Activated CD4-positive, alpha-beta T cell treated with anti-CD3 and anti-CD28 coated beads, Interleukin-2, Interleukin-4, amounts not matched to agents 100 ng/mL and 50 ng/mL, durations not matched to agents 16 hours and 8 hours (primary cell): ENCODE results near the gene ADARB1.
A peak's percentile ranks its signal among the peaks of the same experiment; 100 is the strongest.
"Not testable (repeated sequence)": the region's sequence is repeated elsewhere in the genome, so short reads cannot be mapped to it uniquely, and the experiment has no call there.

ENCODE experiments used
- DNase-seq: peaks from one replicate; pipeline ENCODE4 v3.0.0-alpha.2; 2020; ENCODE audit warnings: low spot score

Gene ADARB1

GRCh38 chr21:45136500-45136899, 62.1 kb downstream of the ADARB1 start:
- DNase-seq, result no peak

- peak; percentile 65 for DNase-seq
These were observed 62.7 kb downstream of the ADARB1 start for GRCh38 chr21:45136927-45137611.

GRCh38 chr21:45137612-45137937, 63.2 kb downstream of the ADARB1 start:
- no peak for DNase-seq

GRCh38 chr21:45138199-45139002, 64.0 kb downstream of the ADARB1 start:
- peak; percentile 67 for DNase-seq

- not testable (repeated sequence) for DNase-seq
These were observed 64.6 kb downstream of the ADARB1 start for GRCh38 chr21:45139003-45139360.

GRCh38 chr21:45139473-45139872, 65.1 kb downstream of the ADARB1 start:
- DNase-seq, result no peak

- peak; percentile 63 for DNase-seq
These were observed 66.1 kb downstream of the ADARB1 start for GRCh38 chr21:45140346-45140940.

GRCh38 chr21:45140944-45141343, 66.6 kb downstream of the ADARB1 start:
- not testable (repeated sequence) for DNase-seq

- DNase-seq, result no peak
These were observed 67.1 kb downstream of the ADARB1 start for GRCh38 chr21:45141507-45141906.

- DNase-seq, result no peak
These were observed 68.3 kb downstream of the ADARB1 start for GRCh38 chr21:45142469-45143308.

- DNase-seq, result no peak
These were observed 69.5 kb downstream of the ADARB1 start for GRCh38 chr21:45143855-45144254.

GRCh38 chr21:45145146-45145545, 70.8 kb downstream of the ADARB1 start:
- no peak for DNase-seq

GRCh38 chr21:45145846-45146245, 71.5 kb downstream of the ADARB1 start:
- not testable (repeated sequence) for DNase-seq

- no peak for DNase-seq
These were observed 71.9 kb downstream of the ADARB1 start for GRCh38 chr21:45146306-45146705.

GRCh38 chr21:45146801-45147200, 72.4 kb downstream of the ADARB1 start:
- no peak for DNase-seq

GRCh38 chr21:45147473-45148315, 73.3 kb downstream of the ADARB1 start:
- DNase-seq, result no peak

GRCh38 chr21:45148316-45148990, 74.1 kb downstream of the ADARB1 start:
- DNase-seq, result no peak

GRCh38 chr21:45149021-45149420, 74.6 kb downstream of the ADARB1 start:
- DNase-seq, result no peak

- no peak for DNase-seq
These were observed 76.3 kb downstream of the ADARB1 start for GRCh38 chr21:45150638-45151131.

GRCh38 chr21:45151445-45152160, 77.2 kb downstream of the ADARB1 start:
- no peak for DNase-seq
